HG03565 (cell line): ENCODE data around the gene COL5A2.

Experiments
- ATAC-seq: cut with Tn5 transposase; IDR thresholded peaks from one replicate; pipeline ENCODE4 v1.9.1; 2021; ENCODE audit warnings: mild to moderate bottlenecking, moderate library complexity; ENCODE audit not compliant: unreplicated experiment

Gene COL5A2

DNA sequence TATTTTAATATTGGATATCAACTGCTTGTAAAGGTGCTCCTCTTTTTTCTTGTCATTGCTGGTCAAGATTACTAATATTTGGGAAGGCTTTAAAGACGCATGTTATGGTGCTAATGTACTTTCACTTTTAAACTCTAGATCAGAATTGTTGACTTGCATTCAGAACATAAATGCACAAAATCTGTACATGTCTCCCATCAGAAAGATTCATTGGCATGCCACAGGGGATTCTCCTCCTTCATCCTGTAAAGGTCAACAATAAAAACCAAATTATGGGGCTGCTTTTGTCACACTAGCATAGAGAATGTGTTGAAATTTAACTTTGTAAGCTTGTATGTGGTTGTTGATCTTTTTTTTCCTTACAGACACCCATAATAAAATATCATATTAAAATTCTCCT lies 167.2 kb downstream of the COL5A2 start:
- ATAC-seq = no peak

DNA sequence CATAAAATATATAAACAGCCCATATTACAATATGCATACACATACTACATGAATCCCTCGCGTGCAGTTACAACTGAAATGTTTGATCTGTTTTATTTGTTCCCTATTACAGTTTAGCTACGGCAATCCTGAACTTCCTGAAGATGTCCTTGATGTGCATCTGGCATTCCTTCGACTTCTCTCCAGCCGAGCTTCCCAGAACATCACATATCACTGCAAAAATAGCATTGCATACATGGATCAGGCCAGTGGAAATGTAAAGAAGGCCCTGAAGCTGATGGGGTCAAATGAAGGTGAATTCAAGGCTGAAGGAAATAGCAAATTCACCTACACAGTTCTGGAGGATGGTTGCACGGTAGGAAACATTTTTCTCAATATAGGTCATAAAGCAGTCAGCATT lies 169.0 kb downstream of the COL5A2 start:
- no peak for ATAC-seq

DNA sequence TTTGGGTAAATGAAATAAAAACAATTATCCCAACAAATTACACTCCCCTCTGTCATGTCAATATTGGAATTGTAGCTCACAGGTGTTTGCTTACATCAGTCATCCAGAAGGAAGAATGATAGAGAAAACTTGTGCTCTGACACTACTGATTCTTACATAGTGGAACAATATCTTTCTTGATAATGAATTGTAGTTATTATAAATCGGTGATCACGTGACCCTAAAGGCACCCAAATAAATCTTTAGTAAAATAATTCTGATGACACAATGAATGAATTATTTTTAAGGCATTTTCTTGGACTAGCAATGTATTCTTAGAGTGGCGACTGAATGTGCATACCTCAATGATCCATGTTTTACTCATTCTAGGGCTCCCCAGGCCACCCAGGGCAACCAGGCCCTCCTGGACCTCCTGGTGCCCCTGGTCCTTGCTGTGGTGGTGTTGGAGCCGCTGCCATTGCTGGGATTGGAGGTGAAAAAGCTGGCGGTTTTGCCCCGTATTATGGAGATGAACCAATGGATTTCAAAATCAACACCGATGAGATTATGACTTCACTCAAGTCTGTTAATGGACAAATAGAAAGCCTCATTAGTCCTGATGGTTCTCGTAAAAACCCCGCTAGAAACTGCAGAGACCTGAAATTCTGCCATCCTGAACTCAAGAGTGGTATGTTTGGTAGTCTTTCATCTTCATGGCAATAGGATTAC lies 170.9 kb downstream of the COL5A2 start:
- no peak for ATAC-seq

DNA sequence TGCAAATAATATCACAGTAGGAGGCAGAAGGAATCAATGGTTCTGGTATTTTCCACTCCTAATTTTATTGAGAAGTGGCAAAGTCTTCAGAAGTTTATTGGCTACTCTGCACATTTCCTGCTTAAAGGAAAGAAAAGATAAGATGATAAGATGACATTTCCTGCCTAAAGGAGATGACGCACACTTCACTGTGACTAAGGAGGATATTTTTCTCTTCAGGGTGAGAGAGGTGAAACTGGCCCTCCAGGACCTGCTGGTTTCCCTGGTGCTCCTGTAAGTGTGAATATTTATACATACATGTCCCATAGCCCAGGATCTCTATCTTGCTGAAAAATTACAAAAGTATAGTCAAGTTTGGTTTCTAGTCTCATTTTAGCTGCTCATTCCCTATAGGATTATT lies 177.5 kb downstream of the COL5A2 start:
- ATAC-seq = no peak

DNA sequence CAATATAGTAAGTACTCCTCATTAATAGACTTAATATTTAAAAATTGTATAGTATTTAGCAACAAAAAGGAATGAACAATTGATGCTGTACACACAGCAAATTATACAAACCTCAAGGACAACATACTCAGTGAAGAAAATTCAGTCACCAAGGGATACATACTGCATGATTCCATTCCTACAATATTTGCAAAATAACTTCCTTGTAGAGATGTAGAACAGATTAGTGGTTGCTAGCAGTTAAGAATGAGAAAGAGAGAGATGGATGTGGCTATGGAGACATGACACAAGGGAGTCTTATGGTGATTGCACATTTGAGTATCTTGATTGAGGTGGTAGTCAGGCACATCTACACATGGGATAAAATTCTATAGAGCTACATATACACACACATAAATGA lies 179.3 kb downstream of the COL5A2 start:
- no peak for ATAC-seq

DNA sequence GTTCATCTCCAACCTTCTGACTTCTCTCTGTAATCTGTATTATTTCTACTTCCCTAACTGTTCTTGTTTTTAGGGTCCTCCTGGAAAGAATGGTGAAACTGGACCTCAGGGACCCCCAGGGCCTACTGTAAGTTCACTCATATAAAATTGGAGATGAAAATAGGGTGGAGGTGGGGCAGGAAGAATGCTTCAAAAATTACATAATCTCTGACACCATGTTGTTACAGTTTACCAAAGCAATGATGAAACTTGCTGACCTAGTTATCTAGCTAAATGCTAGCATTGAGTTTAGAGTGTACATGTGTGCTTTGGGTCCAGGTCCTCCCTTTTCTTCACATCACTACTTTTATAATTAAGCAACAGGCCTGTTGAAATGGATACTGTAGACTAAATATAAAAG lies 182.3 kb downstream of the COL5A2 start:
- ATAC-seq = no peak

DNA sequence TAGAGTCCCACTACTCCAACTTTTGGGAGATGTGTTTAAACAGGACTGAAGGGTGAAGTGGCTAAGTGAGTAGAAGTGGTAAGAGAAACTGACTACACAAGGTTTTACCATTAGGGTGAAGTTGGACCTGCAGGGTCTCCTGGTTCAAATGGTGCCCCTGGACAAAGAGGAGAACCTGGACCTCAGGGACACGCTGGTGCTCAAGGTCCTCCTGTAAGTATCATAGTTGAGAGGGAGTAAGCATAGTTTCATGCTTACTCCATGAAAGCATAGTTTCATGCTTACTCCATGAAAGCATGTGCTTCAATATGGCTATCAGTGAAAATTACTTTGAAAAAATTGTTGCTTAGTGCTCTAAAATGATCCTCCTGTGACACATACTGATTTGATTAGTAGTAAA lies 186.3 kb downstream of the COL5A2 start:
- ATAC-seq = no peak

DNA sequence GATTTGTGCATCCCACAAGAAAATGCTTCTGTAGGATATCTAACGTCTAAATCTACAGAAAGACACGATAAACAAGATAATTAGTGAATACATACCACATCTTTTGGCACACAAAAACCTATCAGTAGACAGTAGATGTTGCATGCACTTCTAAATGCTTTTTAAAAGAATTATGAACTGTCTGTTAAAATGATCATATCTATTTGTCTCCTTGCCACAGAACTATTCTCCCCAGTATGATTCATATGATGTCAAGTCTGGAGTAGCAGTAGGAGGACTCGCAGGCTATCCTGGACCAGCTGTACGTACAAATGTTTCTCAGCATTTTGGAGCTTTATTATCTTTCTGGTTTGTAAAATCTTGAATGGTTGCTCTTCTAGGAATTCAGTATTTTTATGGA lies 192.7 kb downstream of the COL5A2 start:
- no peak for ATAC-seq

DNA sequence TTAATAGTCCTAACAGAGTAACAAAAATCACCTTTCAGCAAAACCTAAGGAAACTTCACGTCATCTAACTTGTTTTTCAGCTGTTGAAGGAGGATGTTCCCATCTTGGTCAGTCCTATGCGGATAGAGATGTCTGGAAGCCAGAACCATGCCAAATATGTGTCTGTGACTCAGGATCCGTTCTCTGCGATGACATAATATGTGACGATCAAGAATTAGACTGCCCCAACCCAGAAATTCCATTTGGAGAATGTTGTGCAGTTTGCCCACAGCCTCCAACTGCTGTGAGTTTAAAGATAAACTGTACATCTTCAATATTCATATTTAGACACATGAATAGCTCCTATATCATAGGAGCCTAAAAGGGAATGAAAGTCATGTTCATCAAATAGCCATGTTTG lies 194.9 kb downstream of the COL5A2 start:
- no peak for ATAC-seq

DNA sequence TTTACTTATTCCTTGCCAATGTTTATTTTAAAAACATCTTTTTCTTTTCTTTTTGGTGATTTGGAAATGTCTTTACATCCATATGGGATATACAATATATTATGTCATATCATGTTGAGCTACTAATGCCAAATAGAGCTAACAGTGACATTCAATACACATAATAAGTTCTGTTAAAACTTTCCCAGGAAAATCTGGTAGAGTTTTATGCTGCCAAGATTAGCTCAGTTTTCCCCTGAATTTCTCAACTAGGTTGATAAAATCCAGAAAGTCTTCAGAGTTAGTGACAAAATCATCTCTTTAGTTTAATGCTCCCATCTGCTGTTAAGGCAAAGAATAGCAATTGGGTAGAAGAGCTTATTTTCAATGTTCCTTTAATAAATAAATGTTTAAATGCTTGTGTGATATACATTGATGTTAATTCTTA lies 195.5 kb downstream of the COL5A2 start:
- ATAC-seq = no peak

DNA sequence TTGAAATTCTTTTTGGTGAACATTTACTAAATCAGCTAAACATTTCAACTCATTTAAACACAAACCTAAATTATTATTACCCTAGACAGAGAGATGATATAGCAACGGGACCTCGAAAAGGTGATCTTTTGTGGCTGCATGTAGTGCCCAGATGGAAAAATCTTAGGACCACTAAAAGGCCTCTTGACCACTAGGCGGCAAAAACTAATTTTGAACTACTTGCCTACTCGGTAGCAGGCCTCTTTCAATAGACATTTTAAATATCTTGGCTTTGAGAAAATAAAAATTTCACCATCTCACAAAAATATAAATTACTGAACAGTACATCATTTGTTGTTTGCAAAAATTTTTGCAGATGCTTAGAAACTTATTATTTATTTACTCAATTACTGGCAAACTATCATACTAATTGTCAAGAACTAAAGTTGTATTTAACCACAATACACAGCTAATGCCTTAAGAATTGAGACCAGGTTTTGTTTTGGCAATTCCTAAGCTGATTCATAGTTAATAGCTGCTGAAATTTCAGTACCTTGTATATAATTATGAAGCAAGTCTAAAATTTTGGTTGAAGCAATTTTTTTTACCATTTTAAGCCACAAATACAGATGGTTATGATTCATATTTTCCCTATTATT lies 196.0 kb downstream of the COL5A2 start:
- ATAC-seq = no peak
